HG03460 (cell line): Measurements from ENCODE around the gene CCDC136.

Experiments used
- ATAC-seq: cut with Tn5 transposase; IDR thresholded peaks from one replicate; pipeline ENCODE4 v1.9.1; 2021; ENCODE audit not compliant: unreplicated experiment

CCDC136 gene

DNA sequence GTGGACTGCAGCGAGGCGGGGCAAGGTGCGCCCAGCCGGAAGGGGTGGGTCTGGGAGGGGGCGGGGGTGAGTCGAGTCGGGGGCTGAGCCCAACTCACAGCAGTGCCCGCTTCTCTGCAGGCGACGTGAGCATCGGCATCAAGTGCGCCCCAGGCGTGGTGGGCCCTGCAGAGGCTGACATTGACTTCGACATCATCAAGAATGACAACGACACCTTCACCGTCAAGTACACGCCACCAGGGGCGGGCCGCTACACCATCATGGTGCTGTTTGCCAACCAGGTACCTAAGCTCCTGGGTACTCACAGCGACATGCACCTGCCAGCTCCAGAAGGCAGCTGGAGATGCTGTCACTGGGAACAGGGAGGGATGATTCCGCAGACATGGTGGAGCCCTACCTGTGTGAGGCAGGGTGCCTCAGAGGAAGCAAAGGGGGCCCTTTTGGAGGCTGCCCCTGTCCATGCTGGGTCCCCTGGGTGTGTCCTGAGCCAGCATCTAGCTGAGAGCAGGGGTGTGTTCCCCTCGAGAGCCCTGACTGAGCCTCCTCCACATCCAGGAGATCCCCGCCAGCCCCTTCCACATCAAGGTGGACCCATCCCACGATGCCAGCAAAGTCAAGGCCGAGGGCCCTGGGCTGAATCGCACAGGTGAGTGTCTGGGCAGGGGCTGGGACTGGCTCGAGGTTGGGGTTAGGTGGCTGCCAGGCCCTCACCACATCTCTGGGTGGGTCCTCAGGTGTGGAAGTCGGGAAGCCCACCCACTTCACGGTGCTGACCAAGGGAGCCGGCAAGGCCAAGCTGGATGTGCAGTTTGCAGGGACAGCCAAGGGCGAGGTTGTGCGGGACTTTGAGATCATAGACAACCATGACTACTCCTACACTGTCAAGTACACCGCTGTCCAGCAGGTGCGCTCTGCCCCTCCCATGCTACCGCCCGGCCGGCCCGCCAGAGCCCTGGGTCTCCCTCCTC lies 51.2 kb downstream of the CCDC136 start:
- no peak for ATAC-seq

DNA sequence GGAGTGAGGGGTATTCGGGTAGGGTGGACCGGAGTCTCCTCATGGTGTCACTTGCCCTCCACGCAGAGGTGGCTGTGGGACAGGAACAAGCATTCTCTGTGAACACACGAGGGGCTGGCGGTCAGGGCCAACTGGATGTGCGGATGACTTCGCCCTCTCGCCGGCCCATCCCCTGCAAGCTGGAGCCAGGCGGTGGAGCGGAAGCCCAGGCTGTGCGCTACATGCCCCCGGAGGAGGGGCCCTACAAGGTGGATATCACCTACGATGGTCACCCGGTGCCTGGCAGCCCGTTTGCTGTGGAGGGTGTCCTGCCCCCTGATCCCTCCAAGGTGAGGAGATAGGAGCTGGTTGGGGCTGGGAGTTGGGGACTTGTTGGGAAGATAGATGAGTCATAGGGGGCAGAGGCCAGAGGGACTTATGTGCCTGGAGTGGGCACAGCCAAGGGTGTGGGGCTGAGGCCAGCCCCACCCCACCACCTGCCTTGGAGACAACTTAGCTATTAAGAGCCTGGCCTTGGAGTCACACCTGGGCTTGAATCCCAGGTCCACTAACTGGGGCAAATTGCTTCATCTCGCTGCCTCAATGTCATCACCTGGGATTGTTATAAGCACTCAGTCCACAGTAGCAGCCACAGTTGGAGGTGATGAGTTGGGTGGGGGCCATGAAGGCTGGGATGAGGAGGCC lies 52.3 kb downstream of the CCDC136 start:
- no peak for ATAC-seq

DNA sequence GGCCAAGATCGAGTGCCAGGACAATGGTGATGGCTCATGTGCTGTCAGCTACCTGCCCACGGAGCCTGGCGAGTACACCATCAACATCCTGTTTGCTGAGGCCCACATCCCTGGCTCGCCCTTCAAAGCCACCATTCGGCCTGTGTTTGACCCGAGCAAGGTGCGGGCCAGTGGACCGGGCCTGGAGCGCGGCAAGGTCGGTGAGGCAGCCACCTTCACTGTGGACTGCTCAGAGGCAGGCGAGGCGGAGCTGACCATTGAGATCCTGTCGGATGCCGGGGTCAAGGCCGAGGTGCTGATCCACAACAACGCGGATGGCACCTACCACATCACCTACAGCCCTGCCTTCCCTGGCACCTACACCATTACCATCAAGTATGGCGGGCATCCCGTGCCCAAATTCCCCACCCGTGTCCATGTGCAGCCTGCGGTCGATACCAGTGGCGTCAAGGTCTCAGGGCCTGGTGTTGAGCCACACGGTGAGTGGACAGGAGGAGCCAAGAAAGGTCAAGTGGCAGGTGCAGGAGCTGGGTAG lies 53.1 kb downstream of the CCDC136 start:
- no peak for ATAC-seq

DNA sequence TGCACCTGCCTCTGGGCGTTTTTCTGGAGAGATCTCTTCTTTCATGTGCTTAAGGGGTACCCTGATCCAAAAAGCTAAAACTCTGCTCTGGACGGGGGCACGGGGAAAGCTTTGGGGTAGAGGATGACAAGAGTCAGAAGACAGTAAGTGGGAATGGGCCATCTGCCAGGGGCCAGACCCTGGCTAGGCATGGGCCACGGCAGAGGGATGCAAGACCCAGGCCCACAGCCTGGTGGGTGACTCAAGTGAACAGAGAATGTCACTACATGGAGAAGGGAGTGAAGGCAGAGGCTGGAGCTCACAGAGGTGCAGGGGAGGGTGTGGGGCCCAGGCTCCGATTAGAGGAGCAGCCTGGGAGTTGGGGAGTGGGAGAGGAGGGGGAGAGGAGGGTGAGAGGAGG lies 53.7 kb downstream of the CCDC136 start:
- ATAC-seq, result no peak

DNA sequence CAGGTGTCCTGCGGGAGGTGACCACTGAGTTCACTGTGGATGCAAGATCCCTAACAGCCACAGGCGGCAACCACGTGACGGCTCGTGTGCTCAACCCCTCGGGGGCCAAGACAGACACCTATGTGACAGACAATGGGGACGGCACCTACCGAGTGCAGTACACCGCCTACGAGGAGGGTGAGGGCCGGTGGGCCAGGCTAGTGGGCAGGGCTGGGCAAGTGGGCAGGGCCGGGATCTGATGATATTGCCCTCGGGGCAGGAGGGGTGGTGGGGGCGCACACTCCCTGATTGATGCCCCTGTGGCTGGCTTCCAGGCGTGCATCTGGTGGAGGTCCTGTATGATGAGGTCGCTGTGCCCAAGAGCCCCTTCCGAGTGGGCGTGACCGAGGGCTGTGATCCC lies 54.2 kb downstream of the CCDC136 start:
- ATAC-seq, result no peak

DNA sequence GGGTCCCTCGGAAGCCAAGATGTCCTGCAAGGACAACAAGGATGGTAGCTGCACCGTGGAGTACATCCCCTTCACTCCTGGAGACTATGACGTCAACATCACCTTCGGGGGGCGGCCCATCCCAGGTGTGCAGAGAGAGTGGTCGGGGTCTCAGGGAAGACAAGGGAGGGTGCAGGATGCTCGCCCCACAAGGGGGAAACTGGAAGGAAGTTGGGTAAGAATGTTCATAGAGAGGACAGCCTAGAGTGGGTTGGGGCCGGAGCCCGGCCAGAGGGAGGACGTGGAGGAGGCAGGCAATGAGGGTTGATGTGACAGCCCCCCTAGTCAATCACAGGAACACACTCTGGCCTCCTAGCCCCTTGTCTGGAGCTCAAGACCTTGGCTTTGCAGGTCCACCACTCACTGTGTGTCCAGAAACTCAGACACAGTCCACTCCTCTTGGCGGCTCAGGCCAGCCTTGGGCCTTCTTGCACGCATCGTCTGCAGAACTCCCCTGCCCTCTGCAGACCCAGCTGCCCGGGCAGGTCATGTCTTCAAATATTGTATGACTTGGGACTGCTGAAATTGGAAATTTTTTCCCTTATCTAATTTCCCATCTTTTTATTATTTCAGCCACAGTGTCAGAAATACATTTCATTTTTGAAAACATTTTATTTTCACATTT lies 55.1 kb downstream of the CCDC136 start:
- no peak for ATAC-seq

DNA sequence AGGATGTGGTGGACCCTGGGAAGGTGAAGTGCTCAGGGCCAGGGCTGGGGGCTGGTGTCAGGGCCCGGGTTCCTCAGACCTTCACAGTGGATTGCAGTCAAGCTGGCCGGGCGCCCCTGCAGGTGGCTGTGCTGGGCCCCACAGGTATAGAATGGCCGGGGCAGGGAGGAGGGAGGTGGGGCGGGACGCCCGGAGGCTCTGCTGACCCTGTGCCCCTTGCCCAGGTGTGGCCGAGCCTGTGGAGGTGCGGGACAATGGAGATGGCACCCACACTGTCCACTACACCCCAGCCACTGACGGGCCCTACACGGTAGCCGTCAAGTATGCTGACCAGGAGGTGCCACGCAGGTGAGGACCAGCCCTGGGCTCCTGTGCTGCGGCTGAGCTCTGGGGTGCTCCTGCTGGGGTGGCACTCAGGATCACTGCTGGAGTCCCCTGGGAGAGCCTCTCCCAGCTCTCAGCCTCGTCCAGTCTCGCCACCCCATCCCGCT lies 56.0 kb downstream of the CCDC136 start:
- ATAC-seq, result no peak

GRCh38 chr7:128848289-128849155 lies 56.8 kb downstream of the CCDC136 start:
- no peak for ATAC-seq

GRCh38 chr7:128849156-128849515 lies 57.4 kb downstream of the CCDC136 start:
- no peak for ATAC-seq

- ATAC-seq, result no peak
Measured at GRCh38 chr7:128849804-128850490, 58.2 kb downstream of the CCDC136 start.

- ATAC-seq, result no peak
Measured at GRCh38 chr7:128852537-128853254, 60.9 kb downstream of the CCDC136 start.

DNA sequence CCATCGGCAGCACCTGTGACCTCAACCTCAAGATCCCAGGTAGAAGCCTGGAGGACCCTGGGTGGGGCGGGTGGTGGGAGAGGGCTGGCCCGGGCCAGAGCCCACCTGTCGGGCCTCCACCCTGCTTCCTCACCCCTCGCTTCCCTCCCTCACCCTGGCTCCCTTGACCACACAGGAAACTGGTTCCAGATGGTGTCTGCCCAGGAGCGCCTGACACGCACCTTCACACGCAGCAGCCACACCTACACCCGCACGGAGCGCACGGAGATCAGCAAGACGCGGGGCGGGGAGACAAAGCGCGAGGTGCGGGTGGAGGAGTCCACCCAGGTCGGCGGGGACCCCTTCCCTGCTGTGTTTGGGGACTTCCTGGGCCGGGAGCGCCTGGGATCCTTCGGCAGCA lies 62.0 kb downstream of the CCDC136 start:
- ATAC-seq, result no peak

GRCh38 chr7:128854396-128854795 lies 62.6 kb downstream of the CCDC136 start:
- ATAC-seq, result no peak

DNA sequence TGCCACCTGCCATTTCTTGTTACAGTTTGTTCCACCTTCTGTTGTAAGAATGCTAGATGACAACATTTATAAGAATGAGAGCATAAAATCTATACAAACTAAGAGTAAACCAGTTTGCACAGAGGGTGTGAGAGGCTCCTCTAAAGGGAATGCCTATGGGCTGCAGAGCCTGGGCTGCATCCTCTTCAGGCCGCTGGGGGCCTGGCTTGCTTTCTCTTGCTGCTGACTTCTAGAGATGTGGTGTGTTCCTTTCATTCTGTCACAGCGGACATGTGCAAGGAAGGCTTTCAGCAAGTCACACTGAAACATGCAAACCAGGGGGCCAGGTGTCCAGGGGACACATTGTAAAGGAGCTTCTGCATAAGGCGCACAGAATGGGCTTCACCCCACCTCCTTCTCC lies 63.8 kb downstream of the CCDC136 start:
- no peak for ATAC-seq

DNA sequence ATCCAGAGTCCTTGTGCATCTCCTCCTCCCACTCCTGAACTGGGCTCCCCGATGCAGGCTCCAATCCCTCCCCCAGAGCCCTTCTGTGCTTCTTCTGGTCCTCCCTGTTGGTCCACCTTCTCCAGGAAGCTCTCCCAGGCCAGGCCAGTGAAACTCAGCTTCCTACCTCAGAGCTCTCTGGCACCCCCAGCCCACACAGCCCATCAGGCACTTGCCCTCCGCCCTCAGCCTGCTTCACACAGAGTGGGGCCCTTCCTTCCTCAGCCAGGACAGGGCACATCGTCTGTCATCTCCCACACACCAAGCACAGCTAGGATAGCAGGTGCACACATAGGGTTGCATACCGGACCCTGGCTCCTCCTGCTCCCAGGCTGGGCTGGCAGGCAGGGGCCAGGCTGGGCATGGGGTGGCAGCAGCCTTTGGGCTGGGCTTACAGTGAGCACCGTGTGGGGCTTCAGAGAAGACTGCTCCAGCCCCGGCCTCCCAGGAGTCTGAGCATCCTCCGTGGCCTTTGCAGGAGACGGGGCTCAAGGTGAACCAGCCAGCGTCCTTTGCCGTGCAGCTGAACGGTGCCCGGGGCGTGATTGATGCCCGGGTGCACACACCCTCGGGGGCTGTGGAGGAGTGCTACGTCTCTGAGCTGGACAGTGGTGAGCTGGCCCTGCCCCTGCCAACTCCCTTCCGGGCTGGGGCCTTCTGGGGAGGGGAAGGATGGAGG lies 64.4 kb downstream of the CCDC136 start:
- ATAC-seq, result no peak

- ATAC-seq, result no peak
Measured at GRCh38 chr7:128858380-128859231, 66.8 kb downstream of the CCDC136 start.
